Hepatocyte (in vitro differentiated cells): ENCODE results near the gene ARMC10.

Experiments
- CTCF ChIP-seq: fragments of 200-600 bp; sonication (generic); IDR thresholded peaks from 2 replicates; pipeline ENCODE4 v1.5.1; 2016; ENCODE audit warnings: antibody characterized with exemption, mild to moderate bottlenecking; ENCODE audit not compliant: poor library complexity
- EZH2 ChIP-seq: fragments of 200-600 bp; sonication (generic); IDR thresholded peaks from 2 replicates; pipeline ENCODE4 v1.6.1; 2016; ENCODE audit warnings: antibody characterized with exemption, mild to moderate bottlenecking, borderline replicate concordance

DNA sequence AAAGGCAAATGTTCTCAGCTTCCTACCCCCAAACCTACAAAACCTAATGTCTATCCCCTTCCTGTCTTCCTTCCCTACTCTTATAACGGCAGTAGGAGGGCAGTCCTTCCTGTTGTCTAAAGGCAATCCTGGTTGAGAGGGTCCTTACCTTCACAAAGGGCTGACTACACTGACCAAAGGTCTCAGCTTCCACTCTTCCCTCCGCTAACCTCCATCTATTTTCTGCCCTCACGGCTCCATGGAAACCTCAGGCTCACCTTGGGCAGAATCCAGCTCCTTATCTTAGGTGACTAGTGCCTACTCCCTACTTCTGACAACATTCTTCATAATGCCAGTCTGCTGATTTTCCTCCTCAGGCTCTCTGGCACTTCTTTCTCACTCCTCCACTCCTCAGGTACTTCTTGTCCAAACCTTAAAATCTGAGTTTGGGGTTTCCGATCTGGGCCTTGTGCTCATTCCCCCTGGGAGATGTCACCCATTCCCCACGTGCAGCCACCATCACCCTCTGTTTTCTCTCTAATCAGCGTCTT lies 886 bp upstream of the ARMC10 start:
- TF ChIP-seq EZH2 (no peak), CTCF (no peak)
